ENCODE data around the gene SSBP2. TPM values are rescaled to one million over a fixed set of nuclear protein-coding genes. Genes with fewer than 3 reads are reported as not detected.

SSBP2 gene
- total RNA-seq, 4 donors from 2014 or later = 45.3 to 83.1 (median 61.7) TPM

GRCh38 chr5:81522571-81522970, 228.3 kb downstream of the SSBP2 start:
- DNase-seq (ENCODE audit: low spot score in 2 of 2) = no peak
- 86 to 94% methylated on average over 1 of the region's 1 CpG for WGBS, 2 donors
- intact Hi-C loops (cut with DNase I; ENCODE audit: low total_unique reads) = no loop called here
- TF ChIP-seq POLR2A (IDR thresholded peaks at IDR 0.05) = no peak
- TF ChIP-seq, protein P1, sequence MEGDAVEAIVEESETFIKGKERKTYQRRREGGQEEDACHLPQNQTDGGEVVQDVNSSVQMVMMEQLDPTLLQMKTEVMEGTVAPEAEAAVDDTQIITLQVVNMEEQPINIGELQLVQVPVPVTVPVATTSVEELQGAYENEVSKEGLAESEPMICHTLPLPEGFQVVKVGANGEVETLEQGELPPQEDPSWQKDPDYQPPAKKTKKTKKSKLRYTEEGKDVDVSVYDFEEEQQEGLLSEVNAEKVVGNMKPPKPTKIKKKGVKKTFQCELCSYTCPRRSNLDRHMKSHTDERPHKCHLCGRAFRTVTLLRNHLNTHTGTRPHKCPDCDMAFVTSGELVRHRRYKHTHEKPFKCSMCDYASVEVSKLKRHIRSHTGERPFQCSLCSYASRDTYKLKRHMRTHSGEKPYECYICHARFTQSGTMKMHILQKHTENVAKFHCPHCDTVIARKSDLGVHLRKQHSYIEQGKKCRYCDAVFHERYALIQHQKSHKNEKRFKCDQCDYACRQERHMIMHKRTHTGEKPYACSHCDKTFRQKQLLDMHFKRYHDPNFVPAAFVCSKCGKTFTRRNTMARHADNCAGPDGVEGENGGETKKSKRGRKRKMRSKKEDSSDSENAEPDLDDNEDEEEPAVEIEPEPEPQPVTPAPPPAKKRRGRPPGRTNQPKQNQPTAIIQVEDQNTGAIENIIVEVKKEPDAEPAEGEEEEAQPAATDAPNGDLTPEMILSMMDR (IDR thresholded peaks at IDR 0.05) = no peak
- H3K4me3 ChIP-seq (ENCODE audit: low read depth, poor library complexity, severe bottlenecking) = no peak overlapping the region

GRCh38 chr5:81520769-81521168, 230.1 kb downstream of the SSBP2 start:
- H3K4me3 ChIP-seq (ENCODE audit: low read depth, poor library complexity, severe bottlenecking) = no peak overlapping the region
- TF ChIP-seq, protein P1 (IDR thresholded peaks at IDR 0.05) = no peak
- no peak for TF ChIP-seq POLR2A (IDR thresholded peaks at IDR 0.05)
- intact Hi-C loops (cut with DNase I; ENCODE audit: low total_unique reads) = no loop called here
- no peak for DNase-seq (ENCODE audit: low spot score in 2 of 2)

DNA sequence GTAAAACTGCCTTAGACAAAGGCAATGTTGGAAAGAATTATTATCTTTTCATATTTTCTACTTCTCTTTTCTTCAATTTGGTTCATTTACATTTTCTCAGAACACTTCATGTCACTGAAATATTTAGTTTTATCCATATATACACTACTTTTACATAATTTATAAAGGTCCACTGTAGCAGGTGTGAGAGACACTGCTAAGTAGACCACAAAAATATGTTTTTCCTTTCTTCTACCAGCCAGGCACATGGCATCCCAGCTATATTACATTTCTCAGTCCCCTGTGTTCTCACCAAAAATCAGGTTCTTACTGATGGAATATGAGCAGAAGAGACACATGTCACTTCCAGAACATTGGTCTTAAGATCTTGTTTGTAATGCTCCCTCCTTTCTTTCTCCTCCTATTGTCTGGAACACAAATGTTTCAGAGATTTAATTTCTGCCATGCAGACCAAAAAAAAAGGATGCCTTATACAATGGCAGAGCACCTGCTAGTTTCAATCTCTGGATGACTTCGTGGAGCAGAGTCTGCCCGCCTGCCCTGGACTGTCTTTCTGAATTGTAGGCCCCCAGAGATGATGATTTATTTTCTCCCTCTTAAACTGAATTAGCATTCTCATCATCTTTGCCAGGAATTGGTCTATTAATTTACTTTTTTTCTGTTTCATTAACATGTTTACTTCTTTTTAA, 231.5 kb downstream of the SSBP2 start:
- intact Hi-C loops (cut with DNase I; ENCODE audit: low total_unique reads) = no loop called here
- 95 to 100% methylated on average over 2 of the region's 2 CpGs for WGBS, 2 donors
- no peak overlapping the region for H3K4me3 ChIP-seq (ENCODE audit: low read depth, poor library complexity, severe bottlenecking)
- DNase-seq (ENCODE audit: low spot score in 2 of 2) = no peak
- TF ChIP-seq, protein P1 (IDR thresholded peaks at IDR 0.05) = no peak
- TF ChIP-seq POLR2A (IDR thresholded peaks at IDR 0.05) = no peak

DNA sequence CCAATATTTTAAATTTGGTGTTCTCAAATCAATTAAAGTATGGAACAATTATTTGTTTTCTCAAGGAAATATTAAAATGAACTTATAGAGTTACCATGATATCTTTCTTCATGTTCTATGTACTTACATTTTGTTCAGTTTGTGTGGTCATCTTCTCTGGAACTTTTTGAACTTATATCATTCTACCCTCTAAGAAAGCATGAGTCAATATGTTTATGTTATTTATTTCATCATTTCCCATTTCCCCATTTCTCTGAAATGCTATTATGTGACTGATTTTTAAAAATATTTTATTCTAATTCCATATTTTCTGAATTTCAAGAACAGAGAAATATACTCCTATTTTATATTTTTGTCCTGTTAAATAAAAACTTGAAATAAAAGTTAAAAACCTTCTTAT, 233.4 kb downstream of the SSBP2 start:
- H3K4me3 ChIP-seq (ENCODE audit: low read depth, poor library complexity, severe bottlenecking) = no peak overlapping the region
- intact Hi-C loops (cut with DNase I; ENCODE audit: low total_unique reads) = no loop called here
- no peak for DNase-seq (ENCODE audit: low spot score in 2 of 2)
- TF ChIP-seq, protein P1 (IDR thresholded peaks at IDR 0.05) = no peak
- no peak for TF ChIP-seq POLR2A (IDR thresholded peaks at IDR 0.05)

DNA sequence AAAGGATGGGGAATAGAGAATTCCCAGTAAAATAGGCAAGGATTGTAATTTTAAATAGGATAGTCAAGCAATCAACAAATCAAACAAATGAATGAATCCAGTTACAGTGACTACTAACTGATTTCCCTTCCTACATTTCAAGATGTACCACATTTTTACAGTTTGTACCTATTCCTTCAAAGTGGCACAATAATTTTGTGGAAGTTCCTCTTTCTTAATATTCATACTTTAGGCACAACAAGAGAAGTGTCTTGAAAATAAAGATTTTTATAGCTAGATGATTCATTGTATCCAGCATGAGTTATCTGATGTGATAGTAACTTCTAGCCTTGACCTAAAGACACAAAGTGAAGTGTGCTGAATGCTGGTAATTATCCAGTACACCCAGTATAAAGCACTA, 234.8 kb downstream of the SSBP2 start:
- no peak overlapping the region for H3K4me3 ChIP-seq (ENCODE audit: low read depth, poor library complexity, severe bottlenecking)
- no peak for DNase-seq (ENCODE audit: low spot score in 2 of 2)
- intact Hi-C loops (cut with DNase I; ENCODE audit: low total_unique reads) = no loop called here
- no peak for TF ChIP-seq POLR2A (IDR thresholded peaks at IDR 0.05)
- TF ChIP-seq, protein P1 (IDR thresholded peaks at IDR 0.05) = no peak

- intact Hi-C loops (cut with DNase I; ENCODE audit: low total_unique reads) = no loop called here
- no peak for DNase-seq (ENCODE audit: low spot score in 2 of 2)
Observed at GRCh38 chr5:81513982-81514381, 236.9 kb downstream of the SSBP2 start.

More at GRCh38 chr5:81513982-81514381, 236.9 kb downstream of the SSBP2 start:
- H3K4me3 ChIP-seq (ENCODE audit: low read depth, poor library complexity, severe bottlenecking) = no peak overlapping the region
- TF ChIP-seq POLR2A (IDR thresholded peaks at IDR 0.05) = no peak
- TF ChIP-seq, protein P1 (IDR thresholded peaks at IDR 0.05) = no peak
